Brain microvascular endothelial cell (primary cell): ENCODE measurements around the gene FLAD1.
A peak's percentile ranks its signal among the peaks of the same experiment; 100 is the strongest.

ENCODE experiments used
- DNase-seq: peaks from one replicate; pipeline ENCODE4 v3.0.0-alpha.2; 2020
- H3K27ac ChIP-seq: fragments of 250-450 bp; sonication (Bioruptor Pico); 2 replicates; pipeline ENCODE4 v1.5.1; 2020; ENCODE audit warnings: mild to moderate bottlenecking, moderate library complexity
- H3K27me3 ChIP-seq: fragments of 250-450 bp; sonication (Bioruptor Pico); replicated peaks from 2 replicates; pipeline ENCODE4 v1.5.1; 2020; ENCODE audit warnings: mild to moderate bottlenecking
- H3K36me3 ChIP-seq: fragments of 250-450 bp; sonication (Bioruptor Pico); replicated peaks from 2 replicates; pipeline ENCODE4 v1.5.1; 2020; ENCODE audit warnings: mild to moderate bottlenecking
- H3K4me3 ChIP-seq: 2 replicates; pipeline ENCODE4 v1.5.1; 2011; ENCODE audit warnings: low read depth, mild to moderate bottlenecking, control low read depth, low read length, moderate library complexity
- CTCF ChIP-seq: IDR thresholded peaks from 2 replicates; pipeline ENCODE4 v1.5.1; 2011; ENCODE audit warnings: low read depth, mild to moderate bottlenecking, moderate library complexity, low read length, control low read depth, inconsistent platforms; ENCODE audit errors: missing control alignments
- in situ Hi-C: cut with HindIII; loops from 2 replicates; pipeline ENCODE4 v1.10.0; 2017; ENCODE audit warnings: low sequenced_read_pairs, low pct_ligation_motif_present

Gene FLAD1

DNA sequence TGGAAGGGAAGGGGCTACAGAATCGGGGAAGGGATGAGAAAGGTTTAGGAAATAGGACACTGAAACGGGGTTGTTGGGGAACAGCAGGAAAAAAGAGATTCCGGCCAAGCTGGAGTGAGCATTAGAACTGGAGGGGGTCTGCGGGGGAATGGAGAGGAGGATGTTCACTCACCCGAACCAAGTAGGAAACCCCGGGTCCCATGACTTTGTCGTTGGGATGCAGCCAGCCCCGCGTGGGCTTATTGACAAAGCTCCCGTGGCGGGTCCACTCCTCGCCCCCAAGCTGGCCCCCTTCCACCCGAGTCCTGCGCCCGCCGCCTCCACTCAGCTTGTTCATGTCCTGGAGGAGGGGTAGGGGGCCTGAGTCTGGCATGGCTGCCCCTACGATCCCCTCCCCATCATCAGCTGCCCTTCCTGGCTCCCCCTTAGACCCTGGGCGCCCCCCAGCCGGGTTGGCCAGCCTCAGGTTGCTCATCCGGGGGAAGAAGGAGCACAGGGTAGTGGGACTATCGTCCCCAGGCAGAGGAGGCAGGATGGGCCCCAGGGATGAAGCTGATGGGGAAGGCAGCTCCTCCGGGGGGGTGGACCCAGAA is 13.2 kb upstream of the FLAD1 start:
- DNase-seq, result no peak
- in situ Hi-C loops, result no loop called here
- peak overlapping the region; percentile 74 for H3K4me3 ChIP-seq
- no peaks in the 10 kb centered on the region for H3K27me3 ChIP-seq
- H3K36me3 ChIP-seq, result peaks cover 35% of the 10 kb centered on the region
- TF ChIP-seq CTCF, result no peak
- H3K27ac ChIP-seq, result peak overlapping the region; percentile 96

DNA sequence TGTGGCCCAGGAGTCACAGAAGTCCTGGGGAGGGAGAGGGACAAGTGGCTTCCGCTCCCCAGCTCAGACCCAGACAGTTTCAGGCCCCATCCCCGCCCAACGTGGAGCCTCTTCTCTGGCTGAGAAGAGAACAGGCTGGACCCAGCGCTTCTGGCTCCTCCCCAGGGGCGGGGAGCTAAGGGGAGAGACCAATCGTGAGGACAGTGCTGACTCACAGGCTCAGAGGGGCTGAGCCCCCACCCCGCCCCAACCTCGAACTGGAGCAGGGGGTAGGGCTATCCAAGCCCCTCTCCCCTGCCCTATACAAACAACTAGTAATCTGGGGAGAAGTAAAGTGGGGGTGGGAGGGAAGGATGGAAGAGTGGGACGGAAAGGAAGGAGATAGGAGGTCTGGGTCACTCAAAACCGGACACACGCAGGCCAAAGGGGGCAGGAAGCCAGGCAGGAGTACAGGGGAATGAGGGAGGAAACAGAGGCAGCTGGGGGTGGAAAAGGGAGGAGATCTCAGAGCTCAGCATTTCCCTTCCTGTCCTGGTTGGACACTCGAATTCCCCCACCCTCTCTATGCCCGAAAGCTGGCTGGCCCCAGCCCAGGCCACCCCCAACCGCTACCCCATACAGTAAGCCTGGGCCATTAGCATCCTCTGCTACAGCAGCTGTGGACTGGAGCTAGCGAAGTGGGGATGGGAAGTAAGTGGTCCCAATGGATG is 12.4 kb upstream of the FLAD1 start, which contains the start of gene SHC1:
Gene SHC1, minus strand, starts transcription at position 117 of the 710 bp plus-strand sequence. CDS start 221 bp downstream, outside the sequence.
- TF ChIP-seq CTCF, result no peak
- peak within 1 kb of the TSS; percentile 74 for H3K4me3 ChIP-seq

GRCh38 chr1:154971341-154971998 is 11.7 kb upstream of the FLAD1 start:
- Histone ChIP-seq H3K27me3 (no peaks in the 10 kb centered on the region), H3K36me3 (peaks cover 20% of the 10 kb centered on the region), H3K4me3 (peak overlapping the region; percentile 74), H3K27ac (peak overlapping the region; percentile 96)
- in situ Hi-C loops, result no loop called here
- no peak for TF ChIP-seq CTCF
- DNase-seq, result peak; percentile 56

More for the DNA sequence above, 12.4 kb upstream of the FLAD1 start, which contains the start of gene SHC1:
- peak within 1 kb of the TSS; percentile 96 for H3K27ac ChIP-seq
- peaks cover 27% of the 10 kb centered on the region for H3K36me3 ChIP-seq
- peak; percentile 88 for DNase-seq
- in situ Hi-C loops, result no loop called here
- H3K27me3 ChIP-seq, result no peaks in the 10 kb centered on the region

DNA sequence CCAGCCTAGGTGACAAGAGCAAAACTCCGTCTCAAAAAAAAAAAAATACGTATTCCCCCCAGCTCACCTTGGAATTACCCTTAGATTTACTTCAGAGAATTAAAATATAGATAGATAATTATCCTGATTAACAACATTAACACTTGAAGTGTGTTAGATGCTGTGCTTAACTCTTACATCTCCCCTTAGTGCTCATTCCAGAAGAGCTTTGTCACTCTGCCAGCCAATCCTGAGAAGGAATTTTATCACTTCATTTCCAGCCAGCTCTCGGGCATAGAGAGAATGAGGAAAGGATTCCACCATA is 11.0 kb upstream of the FLAD1 start:
- peak overlapping the region; percentile 78 for H3K4me3 ChIP-seq
- peak overlapping the region; percentile 96 for H3K27ac ChIP-seq
- DNase-seq, result no peak
- H3K27me3 ChIP-seq, result no peaks in the 10 kb centered on the region
- no peak for TF ChIP-seq CTCF
- in situ Hi-C loops, result no loop called here
- peaks cover 13% of the 10 kb centered on the region for H3K36me3 ChIP-seq

GRCh38 chr1:154972517-154973343 is 10.4 kb upstream of the FLAD1 start:
- in situ Hi-C loops, result no loop called here
- peak; percentile 84 for DNase-seq
- no peak for TF ChIP-seq CTCF
- no peaks in the 10 kb centered on the region for H3K27me3 ChIP-seq
- peak overlapping the region; percentile 96 for H3K27ac ChIP-seq
- H3K4me3 ChIP-seq, result peak overlapping the region; percentile 78
- H3K36me3 ChIP-seq, result peaks cover 7% of the 10 kb centered on the region
